ENCODE measurements around the gene TAB2.

The TAB2 gene

GRCh38 chr6:149387779-149388512 lies 70.4 kb downstream of the TAB2 start:
- H3K27me3 ChIP-seq (ENCODE audit: control insufficient read depth, low read length): no peaks in the 10 kb centered on the region
- no peaks in the 10 kb centered on the region for H4K20me1 ChIP-seq (ENCODE audit: control insufficient read depth, insufficient read depth, low read depth, low read length)
- no peaks in the 10 kb centered on the region for H3K4me1 ChIP-seq (ENCODE audit: control insufficient read depth, low read length)
- no peak overlapping the region for H3K27ac ChIP-seq (ENCODE audit: low read depth, low read length)
- H3K4me2 ChIP-seq (ENCODE audit: low read length): no peak overlapping the region
- H3F3A ChIP-seq (ENCODE audit: control insufficient read depth, insufficient read depth): no peaks in the 10 kb centered on the region
- H3K79me2 ChIP-seq (ENCODE audit: control insufficient read depth, low read length): peaks cover 7% of the 10 kb centered on the region
- no peaks in the 10 kb centered on the region for H3K9me2 ChIP-seq (replicated peaks; ENCODE audit: control insufficient read depth, low read length)
- no peak overlapping the region for H3K4me3 ChIP-seq (ENCODE audit: low read length)
- TF ChIP-seq CTCF (IDR thresholded peaks at IDR 0.05; ENCODE audit: low read depth, low read length, poor library complexity, severe bottlenecking) (no peak), EZH2phosphoT487 (IDR thresholded peaks at IDR 0.05; ENCODE audit: borderline replicate concordance, low read length) (no peak)
- peaks cover 17% of the 10 kb centered on the region; the same call in 1 of the 2 replicates for H3K36me3 ChIP-seq (ENCODE audit: control insufficient read depth, low read length)
- H3K9me3 ChIP-seq (ENCODE audit: control insufficient read depth, insufficient read depth, low read length): no peaks in the 10 kb centered on the region

GRCh38 chr6:149389509-149390297 lies 72.2 kb downstream of the TAB2 start:
- H3F3A ChIP-seq (ENCODE audit: control insufficient read depth, insufficient read depth): no peaks in the 10 kb centered on the region
- no peaks in the 10 kb centered on the region for H3K4me1 ChIP-seq (ENCODE audit: control insufficient read depth, low read length)
- TF ChIP-seq CTCF (IDR thresholded peaks at IDR 0.05; ENCODE audit: low read depth, low read length, poor library complexity, severe bottlenecking) (no peak), EZH2phosphoT487 (IDR thresholded peaks at IDR 0.05; ENCODE audit: borderline replicate concordance, low read length) (no peak)
- H3K4me2 ChIP-seq (ENCODE audit: low read length): no peak overlapping the region
- no peaks in the 10 kb centered on the region for H3K9me2 ChIP-seq (replicated peaks; ENCODE audit: control insufficient read depth, low read length)
- H3K79me2 ChIP-seq (ENCODE audit: control insufficient read depth, low read length): peaks cover 10% of the 10 kb centered on the region
- H3K4me3 ChIP-seq (ENCODE audit: low read length): no peak overlapping the region
- H4K20me1 ChIP-seq (ENCODE audit: control insufficient read depth, insufficient read depth, low read depth, low read length): no peaks in the 10 kb centered on the region
- H3K27ac ChIP-seq (ENCODE audit: low read depth, low read length): no peak overlapping the region
- H3K36me3 ChIP-seq (ENCODE audit: control insufficient read depth, low read length): peaks cover 6% of the 10 kb centered on the region; the same call in 1 of the 2 replicates
- H3K27me3 ChIP-seq (ENCODE audit: control insufficient read depth, low read length): no peaks in the 10 kb centered on the region
- H3K9me3 ChIP-seq (ENCODE audit: control insufficient read depth, insufficient read depth, low read length): no peaks in the 10 kb centered on the region

GRCh38 chr6:149392093-149392492 lies 74.6 kb downstream of the TAB2 start:
- no peak for TF ChIP-seq EZH2phosphoT487 (IDR thresholded peaks at IDR 0.05; ENCODE audit: borderline replicate concordance, low read length)
- Histone ChIP-seq H3K27ac (ENCODE audit: low read depth, low read length) (no peak overlapping the region), H3K4me1 (ENCODE audit: control insufficient read depth, low read length) (no peaks in the 10 kb centered on the region), H3K36me3 (ENCODE audit: control insufficient read depth, low read length) (peaks cover 16% of the 10 kb centered on the region; the same call in 1 of the 2 replicates), H4K20me1 (ENCODE audit: control insufficient read depth, insufficient read depth, low read depth, low read length) (no peaks in the 10 kb centered on the region), H3F3A (ENCODE audit: control insufficient read depth, insufficient read depth) (no peaks in the 10 kb centered on the region), H3K4me3 (ENCODE audit: low read length) (no peak overlapping the region), H3K9me3 (ENCODE audit: control insufficient read depth, insufficient read depth, low read length) (no peaks in the 10 kb centered on the region), H3K9me2 (replicated peaks; ENCODE audit: control insufficient read depth, low read length) (no peaks in the 10 kb centered on the region), H3K79me2 (ENCODE audit: control insufficient read depth, low read length) (peaks cover 12% of the 10 kb centered on the region), H3K27me3 (ENCODE audit: control insufficient read depth, low read length) (no peaks in the 10 kb centered on the region), H3K4me2 (ENCODE audit: low read length) (no peak overlapping the region)

- H3K4me3 ChIP-seq (ENCODE audit: low read length): no peak overlapping the region
- H3K27ac ChIP-seq (ENCODE audit: low read depth, low read length): no peak overlapping the region
- H3K9me2 ChIP-seq (replicated peaks; ENCODE audit: control insufficient read depth, low read length): no peaks in the 10 kb centered on the region
- H3K36me3 ChIP-seq (ENCODE audit: control insufficient read depth, low read length): peaks cover 18% of the 10 kb centered on the region
- no peaks in the 10 kb centered on the region for H3K27me3 ChIP-seq (ENCODE audit: control insufficient read depth, low read length)
- H3K4me1 ChIP-seq (ENCODE audit: control insufficient read depth, low read length): no peaks in the 10 kb centered on the region
- TF ChIP-seq CTCF (IDR thresholded peaks at IDR 0.05; ENCODE audit: low read depth, low read length, poor library complexity, severe bottlenecking) (no peak), EZH2phosphoT487 (IDR thresholded peaks at IDR 0.05; ENCODE audit: borderline replicate concordance, low read length) (no peak)
- peaks cover 12% of the 10 kb centered on the region for H3K79me2 ChIP-seq (ENCODE audit: control insufficient read depth, low read length)
- no peaks in the 10 kb centered on the region for H4K20me1 ChIP-seq (ENCODE audit: control insufficient read depth, insufficient read depth, low read depth, low read length)
- H3K4me2 ChIP-seq (ENCODE audit: low read length): no peak overlapping the region
- H3K9me3 ChIP-seq (ENCODE audit: control insufficient read depth, insufficient read depth, low read length): no peaks in the 10 kb centered on the region
- H3F3A ChIP-seq (ENCODE audit: control insufficient read depth, insufficient read depth): no peaks in the 10 kb centered on the region
These were observed 75.0 kb downstream of the TAB2 start for GRCh38 chr6:149392535-149392934.

All from DOHH2 (cell line).